ENCODE results near the gene CATSPERZ. TPM values are rescaled to one million over a fixed set of nuclear protein-coding genes. Genes with fewer than 3 reads are reported as not detected.

Gene CATSPERZ
- 1 to 10 TPM in 1 of 2 donors, under 1 TPM in 1; 0.53 to 1.1 TPM for total RNA-seq

- Mint-ChIP-seq H3K4me3 (peak within 1 kb of the TSS; percentile 84 to 85), H3K27ac (no peak within 1 kb of the TSS), H3K36me3 (ENCODE audit: insufficient read depth in 2 of 2) (no peaks in the 10 kb centered on the region), H3K4me1 (ENCODE audit: low read depth) (peaks cover 32% of the 10 kb centered on the region), H3K27me3 (ENCODE audit: low read depth) (peaks cover 65% of the 10 kb centered on the region), H3K9me3 (no peaks in the 10 kb centered on the region)
- ATAC-seq (replicated peaks in 1 of 2), result no peak
- DNase-seq, result no peak
Observed at GRCh38 chr11:64299847-64300648, at the start of gene CATSPERZ. CATSPERZ (plus strand) TSS chr11:64300358; CDS start chr11:64300411, 53 bp downstream.

GRCh38 chr11:64250415-64251015, 49.6 kb upstream of the CATSPERZ start:
- Mint-ChIP-seq H3K9me3 (no peaks in the 10 kb centered on the region), H3K4me3 (peak overlapping the region; percentile 81 to 87), H3K36me3 (ENCODE audit: insufficient read depth in 2 of 2) (no peaks in the 10 kb centered on the region), H3K27ac (no peak overlapping the region), H3K27me3 (ENCODE audit: low read depth) (no peaks in the 10 kb centered on the region), H3K4me1 (ENCODE audit: low read depth) (peaks cover 32% of the 10 kb centered on the region)
- ATAC-seq (replicated peaks in 1 of 2), result peak in 1 of 2 donors; percentile 1
- DNase-seq, result no peak

- Mint-ChIP-seq H3K27me3 (ENCODE audit: low read depth) (no peaks in the 10 kb centered on the region), H3K36me3 (ENCODE audit: insufficient read depth in 2 of 2) (no peaks in the 10 kb centered on the region), H3K4me1 (ENCODE audit: low read depth) (peaks cover 32% of the 10 kb centered on the region), H3K27ac (peak within 1 kb of the TSS; percentile 80), H3K4me3 (peak within 1 kb of the TSS; percentile 95), H3K9me3 (no peaks in the 10 kb centered on the region)
- ATAC-seq (replicated peaks in 1 of 2), result peak; percentile 71 to 72
- DNase-seq, result peak; percentile 61 to 77
Observed at GRCh38 chr11:64251016-64251752, 49.0 kb upstream of the CATSPERZ start, which contains the start of gene PLCB3. PLCB3 (plus strand) TSS chr11:64251530; CDS start chr11:64251650, 120 bp downstream.

GRCh38 chr11:64251753-64252002, 48.5 kb upstream of the CATSPERZ start:
- ATAC-seq (replicated peaks in 1 of 2) (no peak), DNase-seq (no peak)
- Mint-ChIP-seq H3K9me3 (no peaks in the 10 kb centered on the region), H3K4me3 (peak overlapping the region; percentile 95), H3K27ac (peak overlapping the region; percentile 80), H3K4me1 (ENCODE audit: low read depth) (peaks cover 32% of the 10 kb centered on the region), H3K36me3 (ENCODE audit: insufficient read depth in 2 of 2) (no peaks in the 10 kb centered on the region), H3K27me3 (ENCODE audit: low read depth) (no peaks in the 10 kb centered on the region)

GRCh38 chr11:64252003-64252872, 47.9 kb upstream of the CATSPERZ start:
- Mint-ChIP-seq H3K9me3 (no peaks in the 10 kb centered on the region), H3K27ac (peak overlapping the region; percentile 80), H3K4me3 (peak overlapping the region; percentile 95), H3K27me3 (ENCODE audit: low read depth) (no peaks in the 10 kb centered on the region), H3K36me3 (ENCODE audit: insufficient read depth in 2 of 2) (no peaks in the 10 kb centered on the region), H3K4me1 (ENCODE audit: low read depth) (peaks cover 32% of the 10 kb centered on the region)
- DNase-seq (peak in 1 of 2 donors; percentile 22), ATAC-seq (replicated peaks in 1 of 2) (no peak)

- H3K4me3 Mint-ChIP-seq, result peak overlapping the region in 1 of 2 donors; percentile 95
- ATAC-seq (replicated peaks in 1 of 2), result no peak
- H3K36me3 Mint-ChIP-seq (ENCODE audit: insufficient read depth in 2 of 2), result peaks cover 0 to 1% of the 10 kb centered on the region in 2 donors
- no peak overlapping the region for H3K27ac Mint-ChIP-seq
- H3K27me3 Mint-ChIP-seq (ENCODE audit: low read depth), result no peaks in the 10 kb centered on the region
- H3K9me3 Mint-ChIP-seq, result no peaks in the 10 kb centered on the region
- H3K4me1 Mint-ChIP-seq (ENCODE audit: low read depth), result peaks cover 27% of the 10 kb centered on the region
- DNase-seq, result no peak
Observed at GRCh38 chr11:64253043-64253442, 47.1 kb upstream of the CATSPERZ start.

- peaks cover 0 to 1% of the 10 kb centered on the region in 2 donors for H3K36me3 Mint-ChIP-seq (ENCODE audit: insufficient read depth in 2 of 2)
Observed at GRCh38 chr11:64253481-64253880, 46.7 kb upstream of the CATSPERZ start.

GRCh38 chr11:64254326-64254725, 45.8 kb upstream of the CATSPERZ start:
- no peak for DNase-seq
- ATAC-seq (replicated peaks in 1 of 2), result no peak
- H3K36me3 Mint-ChIP-seq (ENCODE audit: insufficient read depth in 2 of 2), result peaks cover 0 to 1% of the 10 kb centered on the region in 2 donors
- H3K27me3 Mint-ChIP-seq (ENCODE audit: low read depth), result no peaks in the 10 kb centered on the region
- no peaks in the 10 kb centered on the region for H3K9me3 Mint-ChIP-seq
- H3K4me1 Mint-ChIP-seq (ENCODE audit: low read depth), result peaks cover 26% of the 10 kb centered on the region
- H3K27ac Mint-ChIP-seq, result no peak overlapping the region
- no peak overlapping the region for H3K4me3 Mint-ChIP-seq

More at GRCh38 chr11:64253481-64253880, 46.7 kb upstream of the CATSPERZ start:
- Mint-ChIP-seq H3K27ac (no peak overlapping the region), H3K9me3 (no peaks in the 10 kb centered on the region), H3K4me1 (ENCODE audit: low read depth) (peaks cover 25% of the 10 kb centered on the region), H3K27me3 (ENCODE audit: low read depth) (no peaks in the 10 kb centered on the region), H3K4me3 (no peak overlapping the region)
- DNase-seq (no peak), ATAC-seq (replicated peaks in 1 of 2) (no peak)

GRCh38 chr11:64255135-64256128, 44.7 kb upstream of the CATSPERZ start:
- Mint-ChIP-seq H3K36me3 (ENCODE audit: insufficient read depth in 2 of 2) (peaks cover 2 to 3% of the 10 kb centered on the region in 2 donors), H3K27me3 (ENCODE audit: low read depth) (no peaks in the 10 kb centered on the region), H3K9me3 (no peaks in the 10 kb centered on the region), H3K4me1 (ENCODE audit: low read depth) (peaks cover 26% of the 10 kb centered on the region), H3K27ac (no peak overlapping the region), H3K4me3 (no peak overlapping the region)
- ATAC-seq (replicated peaks in 1 of 2) (no peak), DNase-seq (no peak)

- Mint-ChIP-seq H3K27ac (no peak overlapping the region), H3K4me1 (ENCODE audit: low read depth) (peaks cover 21% of the 10 kb centered on the region)
Observed at GRCh38 chr11:64256300-64256699, 43.9 kb upstream of the CATSPERZ start.

GRCh38 chr11:64258356-64258755, 41.8 kb upstream of the CATSPERZ start:
- H3K27ac Mint-ChIP-seq, result no peak overlapping the region

More at GRCh38 chr11:64256300-64256699, 43.9 kb upstream of the CATSPERZ start:
- no peaks in the 10 kb centered on the region for H3K9me3 Mint-ChIP-seq
- DNase-seq, result no peak
- ATAC-seq (replicated peaks in 1 of 2), result no peak
- H3K36me3 Mint-ChIP-seq (ENCODE audit: insufficient read depth in 2 of 2), result peaks cover 2 to 3% of the 10 kb centered on the region in 2 donors
- H3K27me3 Mint-ChIP-seq (ENCODE audit: low read depth), result no peaks in the 10 kb centered on the region
- H3K4me3 Mint-ChIP-seq, result no peak overlapping the region

More at GRCh38 chr11:64258356-64258755, 41.8 kb upstream of the CATSPERZ start:
- no peaks in the 10 kb centered on the region for H3K27me3 Mint-ChIP-seq (ENCODE audit: low read depth)
- ATAC-seq (replicated peaks in 1 of 2) (no peak), DNase-seq (no peak)
- peaks cover 2 to 3% of the 10 kb centered on the region in 2 donors for H3K36me3 Mint-ChIP-seq (ENCODE audit: insufficient read depth in 2 of 2)
- H3K9me3 Mint-ChIP-seq, result no peaks in the 10 kb centered on the region
- H3K4me1 Mint-ChIP-seq (ENCODE audit: low read depth), result peaks cover 12% of the 10 kb centered on the region
- H3K4me3 Mint-ChIP-seq, result no peak overlapping the region

All from activated T-cell treated with anti-CD3 and anti-CD28 coated beads, Interleukin-2, amount 50 U/mL, for 72 hours (primary cell).